HG03139 (cell line): ENCODE results near the gene IL3.

Source experiments
- ATAC-seq: cut with Tn5 transposase; IDR thresholded peaks from one replicate; pipeline ENCODE4 v1.9.1; 2021; ENCODE audit not compliant: unreplicated experiment

The IL3 gene

DNA sequence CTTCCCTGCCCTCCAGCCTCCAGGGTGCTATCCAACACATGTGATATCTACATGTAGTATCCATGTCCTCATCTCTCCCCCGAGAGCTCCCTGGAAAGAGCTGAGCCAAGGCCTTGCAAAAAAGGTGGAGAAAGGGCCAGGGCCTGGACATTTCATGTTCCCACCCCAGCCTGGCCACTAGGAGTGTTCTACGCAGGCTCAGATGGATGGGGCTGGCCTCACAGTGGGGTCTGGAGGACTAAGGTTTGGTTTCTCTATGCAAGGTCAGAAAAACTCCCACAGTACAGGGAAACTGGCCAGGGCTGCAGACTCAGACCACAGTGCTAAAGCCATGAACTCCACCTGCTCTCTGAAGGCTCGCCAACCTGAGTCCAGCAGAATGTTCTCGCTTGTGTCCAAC is 11.6 kb downstream of the IL3 start:
- no peak for ATAC-seq

GRCh38 chr5:132072528-132072927 is 12.1 kb downstream of the IL3 start:
- no peak for ATAC-seq

DNA sequence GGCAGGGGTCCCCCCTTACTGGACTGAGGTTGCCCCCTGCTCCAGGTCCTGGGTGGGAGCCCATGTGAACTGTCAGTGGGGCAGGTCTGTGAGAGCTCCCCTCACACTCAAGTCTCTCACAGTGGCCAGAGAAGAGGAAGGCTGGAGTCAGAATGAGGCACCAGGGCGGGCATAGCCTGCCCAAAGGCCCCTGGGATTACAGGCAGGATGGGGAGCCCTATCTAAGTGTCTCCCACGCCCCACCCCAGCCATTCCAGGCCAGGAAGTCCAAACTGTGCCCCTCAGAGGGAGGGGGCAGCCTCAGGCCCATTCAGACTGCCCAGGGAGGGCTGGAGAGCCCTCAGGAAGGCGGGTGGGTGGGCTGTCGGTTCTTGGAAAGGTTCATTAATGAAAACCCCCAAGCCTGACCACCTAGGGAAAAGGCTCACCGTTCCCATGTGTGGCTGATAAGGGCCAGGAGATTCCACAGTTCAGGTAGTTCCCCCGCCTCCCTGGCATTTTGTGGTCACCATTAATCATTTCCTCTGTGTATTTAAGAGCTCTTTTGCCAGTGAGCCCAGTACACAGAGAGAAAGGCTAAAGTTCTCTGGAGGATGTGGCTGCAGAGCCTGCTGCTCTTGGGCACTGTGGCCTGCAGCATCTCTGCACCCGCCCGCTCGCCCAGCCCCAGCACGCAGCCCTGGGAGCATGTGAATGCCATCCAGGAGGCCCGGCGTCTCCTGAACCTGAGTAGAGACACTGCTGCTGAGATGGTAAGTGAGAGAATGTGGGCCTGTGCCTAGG is 13.0 kb downstream of the IL3 start, which contains the start of gene CSF2:
CSF2 (plus strand) TSS at position 559 of the 783 bp plus-strand sequence; CDS start at position 594, 35 bp downstream.
- ATAC-seq: no peak

DNA sequence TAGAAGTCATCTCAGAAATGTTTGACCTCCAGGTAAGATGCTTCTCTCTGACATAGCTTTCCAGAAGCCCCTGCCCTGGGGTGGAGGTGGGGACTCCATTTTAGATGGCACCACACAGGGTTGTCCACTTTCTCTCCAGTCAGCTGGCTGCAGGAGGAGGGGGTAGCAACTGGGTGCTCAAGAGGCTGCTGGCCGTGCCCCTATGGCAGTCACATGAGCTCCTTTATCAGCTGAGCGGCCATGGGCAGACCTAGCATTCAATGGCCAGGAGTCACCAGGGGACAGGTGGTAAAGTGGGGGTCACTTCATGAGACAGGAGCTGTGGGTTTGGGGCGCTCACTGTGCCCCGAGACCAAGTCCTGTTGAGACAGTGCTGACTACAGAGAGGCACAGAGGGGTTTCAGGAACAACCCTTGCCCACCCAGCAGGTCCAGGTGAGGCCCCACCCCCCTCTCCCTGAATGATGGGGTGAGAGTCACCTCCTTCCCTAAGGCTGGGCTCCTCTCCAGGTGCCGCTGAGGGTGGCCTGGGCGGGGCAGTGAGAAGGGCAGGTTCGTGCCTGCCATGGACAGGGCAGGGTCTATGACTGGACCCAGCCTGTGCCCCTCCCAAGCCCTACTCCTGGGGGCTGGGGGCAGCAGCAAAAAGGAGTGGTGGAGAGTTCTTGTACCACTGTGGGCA is 13.8 kb downstream of the IL3 start:
- no peak for ATAC-seq

DNA sequence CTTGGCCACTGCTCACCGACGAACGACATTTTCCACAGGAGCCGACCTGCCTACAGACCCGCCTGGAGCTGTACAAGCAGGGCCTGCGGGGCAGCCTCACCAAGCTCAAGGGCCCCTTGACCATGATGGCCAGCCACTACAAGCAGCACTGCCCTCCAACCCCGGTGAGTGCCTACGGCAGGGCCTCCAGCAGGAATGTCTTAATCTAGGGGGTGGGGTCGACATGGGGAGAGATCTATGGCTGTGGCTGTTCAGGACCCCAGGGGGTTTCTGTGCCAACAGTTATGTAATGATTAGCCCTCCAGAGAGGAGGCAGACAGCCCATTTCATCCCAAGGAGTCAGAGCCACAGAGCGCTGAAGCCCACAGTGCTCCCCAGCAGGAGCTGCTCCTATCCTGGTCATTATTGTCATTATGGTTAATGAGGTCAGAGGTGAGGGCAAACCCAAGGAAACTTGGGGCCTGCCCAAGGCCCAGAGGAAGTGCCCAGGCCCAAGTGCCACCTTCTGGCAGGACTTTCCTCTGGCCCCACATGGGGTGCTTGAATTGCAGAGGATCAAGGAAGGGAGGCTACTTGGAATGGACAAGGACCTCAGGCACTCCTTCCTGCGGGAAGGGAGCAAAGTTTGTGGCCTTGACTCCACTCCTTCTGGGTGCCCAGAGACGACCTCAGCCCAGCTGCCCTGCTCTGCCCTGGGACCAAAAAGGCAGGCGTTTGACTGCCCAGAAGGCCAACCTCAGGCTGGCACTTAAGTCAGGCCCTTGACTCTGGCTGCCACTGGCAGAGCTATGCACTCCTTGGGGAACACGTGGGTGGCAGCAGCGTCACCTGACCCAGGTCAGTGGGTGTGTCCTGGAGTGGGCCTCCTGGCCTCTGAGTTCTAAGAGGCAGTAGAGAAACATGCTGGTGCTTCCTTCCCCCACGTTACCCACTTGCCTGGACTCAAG is 14.6 kb downstream of the IL3 start:
- ATAC-seq: no peak

GRCh38 chr5:132075719-132076077 is 15.2 kb downstream of the IL3 start:
- no peak for ATAC-seq

- no peak for ATAC-seq
Measured at GRCh38 chr5:132076202-132076830, 15.9 kb downstream of the IL3 start.

- ATAC-seq: no peak
Measured at GRCh38 chr5:132076983-132077382, 16.5 kb downstream of the IL3 start.

- ATAC-seq: no peak
Measured at GRCh38 chr5:132079081-132079480, 18.6 kb downstream of the IL3 start.

- no peak for ATAC-seq
Measured at GRCh38 chr5:132079619-132080018, 19.2 kb downstream of the IL3 start.

GRCh38 chr5:132080595-132080994 is 20.1 kb downstream of the IL3 start:
- ATAC-seq: no peak

DNA sequence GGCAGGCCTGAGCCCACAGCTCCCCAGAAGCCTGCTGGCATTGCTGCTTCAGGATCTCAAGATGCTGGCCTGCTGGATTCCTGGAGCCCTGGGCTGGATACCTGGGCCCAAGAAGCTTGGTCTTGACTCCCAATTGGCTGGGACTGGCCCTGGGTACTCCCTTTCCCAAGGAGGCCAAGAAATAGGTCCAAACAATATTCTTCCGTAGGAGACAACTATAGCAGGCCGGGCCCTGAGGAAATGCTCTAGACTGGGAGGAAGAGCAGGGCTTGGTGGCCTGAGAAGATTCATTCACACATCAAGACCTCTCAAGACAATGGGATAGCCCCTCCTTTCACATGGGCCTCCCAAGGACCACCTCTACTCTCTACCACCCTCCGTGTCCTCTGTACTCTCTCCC is 21.0 kb downstream of the IL3 start:
- no peak for ATAC-seq

GRCh38 chr5:132082329-132083023 is 22.0 kb downstream of the IL3 start:
- ATAC-seq: no peak

GRCh38 chr5:132083071-132083678 is 22.7 kb downstream of the IL3 start:
- no peak for ATAC-seq

- no peak for ATAC-seq
Measured at GRCh38 chr5:132085686-132086085, 25.2 kb downstream of the IL3 start.

DNA sequence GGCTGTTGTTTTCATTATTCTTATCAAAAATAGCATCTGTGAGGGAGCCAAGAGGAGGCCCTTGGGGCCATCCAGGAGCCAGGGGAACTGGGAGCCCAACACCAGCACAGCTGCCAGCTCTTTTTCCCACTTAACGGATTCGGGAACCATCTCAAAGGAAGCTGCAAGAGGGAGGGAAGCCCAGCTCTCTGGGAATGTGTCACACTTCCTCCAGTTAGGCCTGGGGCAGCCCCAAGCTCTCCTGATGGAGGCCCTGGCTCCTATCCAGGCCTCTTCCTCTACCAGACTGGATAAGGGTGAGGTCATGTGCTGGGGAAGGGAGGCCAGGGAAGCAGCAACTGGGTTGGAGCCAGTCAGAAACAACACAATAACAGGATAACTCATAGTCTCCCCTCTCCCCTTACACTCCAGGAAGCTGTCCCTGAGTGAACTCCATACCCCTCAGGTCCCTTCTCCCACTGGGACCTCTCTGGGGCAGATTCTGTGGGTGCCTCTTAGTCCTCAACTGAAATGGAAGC is 25.9 kb downstream of the IL3 start:
- no peak for ATAC-seq

- ATAC-seq: no peak
Measured at GRCh38 chr5:132087176-132087575, 26.7 kb downstream of the IL3 start.

- ATAC-seq: no peak
Measured at GRCh38 chr5:132087661-132088060, 27.2 kb downstream of the IL3 start.

- ATAC-seq: no peak
Measured at GRCh38 chr5:132089363-132089762, 28.9 kb downstream of the IL3 start.

- no peak for ATAC-seq
Measured at GRCh38 chr5:132090107-132090506, 29.7 kb downstream of the IL3 start.
